Thoracic aorta (tissue), 2 donors: ENCODE data around the gene NMNAT2. TPM values are rescaled to one million over a fixed set of nuclear protein-coding genes. Genes with fewer than 3 reads are reported as not detected.
"Not testable (repeated sequence)": the region's sequence is repeated elsewhere in the genome, so short reads cannot be mapped to it uniquely, and the experiment has no call there.

Experiments
- ATAC-seq: fragments of 150-250 bp; one replicate; pipeline ENCODE4 v1.8.0; 2017; ENCODE audit warnings: low read depth; ENCODE audit not compliant: insufficient number of reproducible peaks, low FRiP score
- DNase-seq: peaks from one replicate; pipeline ENCODE4 v3.0.0-alpha.2; 2020; ENCODE audit warnings: low spot score
- H3K27ac ChIP-seq, 2 donors: fragments of 200-600 bp; sonication (generic); 1 replicate in 1 of 2; 2 replicates in 1 of 2; pipeline ENCODE4 v1.5.1; 2016; ENCODE audit warnings: mild to moderate bottlenecking in 2 of 2, moderate library complexity in 2 of 2
- H3K27me3 ChIP-seq: fragments of 200-600 bp; sonication (generic); replicated peaks from 2 replicates; pipeline ENCODE4 v1.6.0; 2016; ENCODE audit warnings: mild to moderate bottlenecking; ENCODE audit not compliant: insufficient read depth
- H3K36me3 ChIP-seq: fragments of 200-600 bp; sonication (generic); one replicate; pipeline ENCODE4 v1.5.1; 2016
- H3K4me1 ChIP-seq, 2 donors: fragments of 200-600 bp; sonication (generic); 1 replicate in 1 of 2; 2 replicates in 1 of 2; pipeline versions ENCODE4 v1.5.1 to v1.6.0; 2016; ENCODE audit warnings: low read depth in 2 of 2, mild to moderate bottlenecking in 1 of 2; ENCODE audit not compliant: control insufficient read depth in 1 of 2
- H3K4me3 ChIP-seq: fragments of 200-600 bp; sonication (generic); 2 replicates; pipeline ENCODE4 v1.5.1; 2016; ENCODE audit warnings: mild to moderate bottlenecking
- H3K9me3 ChIP-seq: fragments of 200-600 bp; sonication (generic); 2 replicates; pipeline ENCODE4 v1.5.1; 2016
- CTCF ChIP-seq: fragments of 200-600 bp; sonication (generic); IDR thresholded peaks from one replicate; pipeline ENCODE4 v1.5.1; 2019; ENCODE audit warnings: antibody characterized with exemption
- total RNA-seq, 2 donors: library from RNA; depleted of rRNA; stranded (reverse); fragments of >200 nt; gene quantifications; one replicate each; pipeline versions ENCODE4 v1.1.0 to v1.2.3, GENCODE V29; 2016

NMNAT2 gene
- total RNA-seq, 2 donors from 2014 or later = 0.68 to 1.1 TPM

DNA sequence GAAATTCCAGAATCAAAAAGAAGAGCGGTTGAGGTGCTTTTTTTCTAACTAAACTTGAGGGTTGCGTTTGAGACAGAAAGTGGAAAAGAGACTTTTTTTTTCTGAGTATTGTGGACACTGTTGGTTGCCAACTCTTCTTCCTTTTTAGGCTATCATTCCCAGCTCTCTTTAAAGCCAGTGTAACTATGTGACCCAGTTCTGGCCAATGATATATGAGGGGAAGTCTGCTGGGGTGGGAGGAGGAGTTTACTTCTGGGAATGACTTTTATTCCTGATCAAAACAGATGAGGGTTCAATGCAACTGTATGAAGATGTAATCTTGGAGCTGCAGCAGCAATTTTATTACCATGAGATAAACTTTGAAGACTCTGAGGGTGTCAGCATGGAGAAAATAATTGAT lies 17.3 kb upstream of the NMNAT2 start:
- no peaks in the 10 kb centered on the region for H3K9me3 ChIP-seq
- H3K27ac ChIP-seq = no peak overlapping the region
- H3K4me1 ChIP-seq = no peaks in the 10 kb centered on the region
- ATAC-seq = no peak
- no peak overlapping the region for H3K4me3 ChIP-seq
- no peaks in the 10 kb centered on the region for H3K27me3 ChIP-seq
- no peaks in the 10 kb centered on the region for H3K36me3 ChIP-seq
- TF ChIP-seq CTCF = no peak
- DNase-seq = no peak

DNA sequence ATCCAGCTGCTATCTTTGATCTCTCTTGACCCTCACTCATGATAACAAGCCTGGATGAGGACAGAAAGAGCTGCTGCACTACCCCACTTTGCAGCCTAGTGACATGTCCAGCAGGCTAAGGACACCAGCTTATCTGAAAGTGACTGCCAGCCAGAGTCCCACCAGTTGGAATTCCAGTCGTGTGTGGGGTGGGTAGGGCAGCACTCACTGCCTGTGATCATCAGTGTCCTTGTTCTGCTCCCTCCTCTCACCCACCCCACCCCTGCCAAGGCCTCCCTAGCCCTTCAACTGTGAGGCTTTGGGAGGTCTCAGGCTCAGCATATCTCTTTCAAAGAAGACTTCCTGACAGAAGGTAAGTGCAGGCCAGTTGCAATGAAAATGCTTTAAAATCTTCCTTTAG lies 15.5 kb upstream of the NMNAT2 start:
- no peak for TF ChIP-seq CTCF
- Histone ChIP-seq H3K27me3 (no peaks in the 10 kb centered on the region), H3K9me3 (no peaks in the 10 kb centered on the region), H3K27ac (no peak overlapping the region), H3K36me3 (no peaks in the 10 kb centered on the region), H3K4me1 (no peaks in the 10 kb centered on the region), H3K4me3 (no peak overlapping the region)
- DNase-seq (no peak), ATAC-seq (no peak)

DNA sequence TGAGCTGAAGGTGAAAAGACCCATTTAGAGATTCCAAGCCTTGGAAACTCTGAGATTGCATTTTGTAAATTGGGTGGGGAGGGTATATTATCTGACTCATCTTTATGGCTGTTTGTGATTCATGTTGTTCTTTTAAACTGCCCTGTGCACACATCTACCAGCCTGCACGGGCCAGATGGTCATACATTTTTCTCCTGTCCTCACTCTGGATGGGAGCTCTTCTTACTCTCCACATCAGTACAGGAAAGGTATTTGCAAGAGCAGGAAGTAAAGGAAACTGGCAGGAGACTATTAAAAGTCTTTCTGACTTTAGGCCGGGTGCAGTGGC lies 14.3 kb upstream of the NMNAT2 start:
- no peak for DNase-seq

GRCh38 chr1:183431840-183432547 lies 13.8 kb upstream of the NMNAT2 start:
- Histone ChIP-seq H3K27ac (no peak overlapping the region), H3K36me3 (no peaks in the 10 kb centered on the region), H3K4me1 (no peaks in the 10 kb centered on the region), H3K27me3 (no peaks in the 10 kb centered on the region), H3K9me3 (no peaks in the 10 kb centered on the region), H3K4me3 (no peak overlapping the region)
- no peak for ATAC-seq
- no peak for DNase-seq
- TF ChIP-seq CTCF = no peak

More for the DNA sequence above, 14.3 kb upstream of the NMNAT2 start:
- Histone ChIP-seq H3K27me3 (no peaks in the 10 kb centered on the region), H3K36me3 (no peaks in the 10 kb centered on the region), H3K4me3 (no peak overlapping the region), H3K4me1 (no peaks in the 10 kb centered on the region), H3K27ac (no peak overlapping the region), H3K9me3 (no peaks in the 10 kb centered on the region)
- no peak for ATAC-seq
- TF ChIP-seq CTCF = no peak

DNA sequence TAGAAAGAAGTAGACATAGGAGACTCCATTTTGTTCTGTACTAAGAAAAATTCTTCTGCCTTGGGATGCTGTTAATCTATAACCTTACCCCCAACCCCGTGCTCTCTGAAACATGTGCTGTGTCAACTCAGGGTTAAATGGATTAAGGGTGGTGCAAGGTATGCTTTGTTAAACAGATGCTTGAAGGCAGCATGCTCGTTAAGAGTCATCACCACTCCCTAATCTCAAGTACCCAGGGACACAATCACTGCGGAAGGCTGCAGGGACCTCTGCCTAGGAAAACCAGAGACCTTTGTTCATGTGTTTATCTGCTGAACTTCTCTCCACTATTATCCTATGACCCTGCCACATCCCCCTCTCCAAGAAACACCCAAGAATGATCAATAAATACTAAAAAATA lies 9.4 kb upstream of the NMNAT2 start:
- H3K27me3 ChIP-seq, DNase-seq, H3K27ac ChIP-seq, H3K36me3 ChIP-seq, H3K4me1 ChIP-seq, ATAC-seq, H3K9me3 ChIP-seq, H3K4me3 ChIP-seq: not testable (repeated sequence)

DNA sequence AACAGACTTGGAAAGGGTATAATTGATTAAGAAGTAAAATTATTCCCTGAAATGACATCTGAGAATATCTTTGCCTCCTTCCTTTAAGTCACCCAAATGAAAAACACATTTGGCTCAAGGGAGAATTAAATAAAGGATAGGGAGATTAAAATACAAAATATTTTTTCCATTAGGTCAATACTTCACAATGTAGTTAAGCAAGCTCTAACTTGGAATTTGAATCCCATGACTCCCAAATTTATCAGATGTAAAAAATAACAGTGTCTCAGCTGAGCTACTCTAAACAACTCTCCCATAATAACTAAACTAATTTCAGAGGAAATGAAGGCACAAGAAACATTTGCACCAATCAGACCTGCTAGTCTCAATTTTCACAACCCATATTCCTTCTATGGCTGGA lies 6.5 kb upstream of the NMNAT2 start:
- no peak for ATAC-seq
- H3K9me3 ChIP-seq = no peaks in the 10 kb centered on the region
- no peaks in the 10 kb centered on the region for H3K27me3 ChIP-seq
- H3K36me3 ChIP-seq = no peaks in the 10 kb centered on the region
- H3K4me1 ChIP-seq = no peaks in the 10 kb centered on the region
- H3K27ac ChIP-seq = no peak overlapping the region
- H3K4me3 ChIP-seq = no peak overlapping the region
- TF ChIP-seq CTCF = no peak
- no peak for DNase-seq
